ENCODE results near the gene AHDC1.

AHDC1 gene

DNA sequence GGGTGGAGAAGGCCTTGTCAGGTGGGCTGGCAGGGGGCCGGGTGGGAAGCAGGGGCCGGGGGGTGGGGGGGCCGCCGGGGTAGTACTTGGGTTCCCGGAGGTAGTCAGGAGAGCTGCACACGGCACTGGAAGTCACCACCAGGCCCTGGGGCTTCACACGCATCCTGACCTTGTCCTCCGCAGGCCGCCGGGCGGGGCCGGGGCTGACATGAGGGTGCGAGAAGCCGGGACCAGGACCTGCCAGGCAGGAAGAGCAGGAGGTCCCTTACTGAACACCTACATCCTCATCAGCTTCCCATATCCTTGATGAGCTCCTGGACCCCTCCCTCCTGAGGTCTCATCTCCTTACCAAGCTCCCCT, 52.0 kb downstream of the AHDC1 start:
- Histone ChIP-seq H3K4me3 (ENCODE audit: low read depth in 1 of 2, low read length in 2 of 2) (no peak overlapping the region), H3K9me3 (ENCODE audit: insufficient read depth, low read length, severe bottlenecking) (no peaks in the 10 kb centered on the region), H3K27ac (ENCODE audit: low read length) (no peak overlapping the region), H4K20me1 (ENCODE audit: insufficient read depth, low read length) (peaks cover 37% of the 10 kb centered on the region), H3K4me1 (ENCODE audit: insufficient read depth, low read length) (peaks cover 6% of the 10 kb centered on the region), H3K36me3 (ENCODE audit: insufficient read depth, low read length) (peaks cover 89% of the 10 kb centered on the region), H2AFZ (ENCODE audit: low read depth, low read length) (no peak overlapping the region), H3K4me2 (ENCODE audit: insufficient read depth, low read length) (no peak overlapping the region), H3K27me3 (ENCODE audit: insufficient read depth, low read length, poor library complexity) (no peaks in the 10 kb centered on the region), H3K9ac (ENCODE audit: low read depth, low read length) (no peak overlapping the region), H3K79me2 (ENCODE audit: insufficient read depth, low read length) (peaks cover 20% of the 10 kb centered on the region)
- TF ChIP-seq, protein P1, sequence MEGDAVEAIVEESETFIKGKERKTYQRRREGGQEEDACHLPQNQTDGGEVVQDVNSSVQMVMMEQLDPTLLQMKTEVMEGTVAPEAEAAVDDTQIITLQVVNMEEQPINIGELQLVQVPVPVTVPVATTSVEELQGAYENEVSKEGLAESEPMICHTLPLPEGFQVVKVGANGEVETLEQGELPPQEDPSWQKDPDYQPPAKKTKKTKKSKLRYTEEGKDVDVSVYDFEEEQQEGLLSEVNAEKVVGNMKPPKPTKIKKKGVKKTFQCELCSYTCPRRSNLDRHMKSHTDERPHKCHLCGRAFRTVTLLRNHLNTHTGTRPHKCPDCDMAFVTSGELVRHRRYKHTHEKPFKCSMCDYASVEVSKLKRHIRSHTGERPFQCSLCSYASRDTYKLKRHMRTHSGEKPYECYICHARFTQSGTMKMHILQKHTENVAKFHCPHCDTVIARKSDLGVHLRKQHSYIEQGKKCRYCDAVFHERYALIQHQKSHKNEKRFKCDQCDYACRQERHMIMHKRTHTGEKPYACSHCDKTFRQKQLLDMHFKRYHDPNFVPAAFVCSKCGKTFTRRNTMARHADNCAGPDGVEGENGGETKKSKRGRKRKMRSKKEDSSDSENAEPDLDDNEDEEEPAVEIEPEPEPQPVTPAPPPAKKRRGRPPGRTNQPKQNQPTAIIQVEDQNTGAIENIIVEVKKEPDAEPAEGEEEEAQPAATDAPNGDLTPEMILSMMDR (IDR thresholded peaks at IDR 0.05; ENCODE audit: borderline replicate concordance, extremely low read depth, low read length, poor library complexity, severe bottlenecking): no peak
- TF ChIP-seq EZH2 (IDR thresholded peaks at IDR 0.05; ENCODE audit: borderline replicate concordance, low read depth, low read length, severe bottlenecking): no peak
- DNase-seq (no peak), ATAC-seq (ENCODE audit: insufficient read depth, low read depth) (no peak)

DNA sequence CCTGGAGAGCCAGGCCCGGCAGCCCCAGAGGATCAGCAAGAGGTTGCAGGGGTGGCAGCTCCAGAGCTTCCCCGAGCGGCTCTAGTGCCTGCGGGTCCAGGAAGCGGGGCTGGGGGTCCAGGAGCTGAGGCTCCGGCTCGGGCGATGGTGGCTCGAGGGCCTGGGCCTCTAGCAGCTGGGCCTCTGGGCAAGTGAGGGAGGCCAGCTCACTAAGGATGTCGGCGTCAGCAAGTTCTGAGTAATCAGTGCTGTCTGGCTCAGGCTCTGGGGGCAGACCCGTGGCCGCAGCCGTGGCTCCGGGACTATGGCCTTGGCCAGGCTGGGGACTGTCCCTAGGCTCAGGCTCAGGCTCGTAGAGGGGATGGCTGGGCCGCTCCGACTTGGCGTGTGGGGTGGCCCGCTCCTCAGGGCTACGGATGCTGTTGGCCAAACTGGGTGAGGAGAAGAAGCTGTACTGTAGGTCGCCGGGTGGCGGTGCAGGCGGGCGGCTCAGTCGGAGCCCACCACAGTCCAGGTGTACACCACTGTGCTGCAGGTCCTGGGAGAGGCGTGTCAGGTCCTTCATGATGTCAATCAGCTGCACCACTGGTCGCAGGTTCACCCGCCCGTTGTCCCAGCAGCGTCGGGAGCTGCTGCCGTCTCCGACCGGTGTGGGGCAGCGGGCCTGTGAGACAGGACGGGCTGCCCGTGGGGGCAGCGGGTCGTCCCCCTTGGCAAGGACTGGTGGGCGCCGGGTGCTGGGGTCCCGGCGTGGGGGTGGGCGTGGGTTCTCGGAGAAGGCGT, 52.6 kb downstream of the AHDC1 start:
- H3K79me2 ChIP-seq (ENCODE audit: insufficient read depth, low read length): peaks cover 20% of the 10 kb centered on the region
- TF ChIP-seq EZH2 (IDR thresholded peaks at IDR 0.05; ENCODE audit: borderline replicate concordance, low read depth, low read length, severe bottlenecking): no peak
- peaks cover 94% of the 10 kb centered on the region for H3K36me3 ChIP-seq (ENCODE audit: insufficient read depth, low read length)
- H3K4me3 ChIP-seq (ENCODE audit: low read depth in 1 of 2, low read length in 2 of 2): no peak overlapping the region
- H4K20me1 ChIP-seq (ENCODE audit: insufficient read depth, low read length): peaks cover 38% of the 10 kb centered on the region
- no peak for ATAC-seq (ENCODE audit: insufficient read depth, low read depth)
- peaks cover 3% of the 10 kb centered on the region for H3K4me1 ChIP-seq (ENCODE audit: insufficient read depth, low read length)
- DNase-seq: no peak
- H2AFZ ChIP-seq (ENCODE audit: low read depth, low read length): no peak overlapping the region
- H3K9ac ChIP-seq (ENCODE audit: low read depth, low read length): no peak overlapping the region
- H3K9me3 ChIP-seq (ENCODE audit: insufficient read depth, low read length, severe bottlenecking): no peaks in the 10 kb centered on the region
- H3K4me2 ChIP-seq (ENCODE audit: insufficient read depth, low read length): no peak overlapping the region
- no peak overlapping the region for H3K27ac ChIP-seq (ENCODE audit: low read length)
- H3K27me3 ChIP-seq (ENCODE audit: insufficient read depth, low read length, poor library complexity): no peaks in the 10 kb centered on the region

DNA sequence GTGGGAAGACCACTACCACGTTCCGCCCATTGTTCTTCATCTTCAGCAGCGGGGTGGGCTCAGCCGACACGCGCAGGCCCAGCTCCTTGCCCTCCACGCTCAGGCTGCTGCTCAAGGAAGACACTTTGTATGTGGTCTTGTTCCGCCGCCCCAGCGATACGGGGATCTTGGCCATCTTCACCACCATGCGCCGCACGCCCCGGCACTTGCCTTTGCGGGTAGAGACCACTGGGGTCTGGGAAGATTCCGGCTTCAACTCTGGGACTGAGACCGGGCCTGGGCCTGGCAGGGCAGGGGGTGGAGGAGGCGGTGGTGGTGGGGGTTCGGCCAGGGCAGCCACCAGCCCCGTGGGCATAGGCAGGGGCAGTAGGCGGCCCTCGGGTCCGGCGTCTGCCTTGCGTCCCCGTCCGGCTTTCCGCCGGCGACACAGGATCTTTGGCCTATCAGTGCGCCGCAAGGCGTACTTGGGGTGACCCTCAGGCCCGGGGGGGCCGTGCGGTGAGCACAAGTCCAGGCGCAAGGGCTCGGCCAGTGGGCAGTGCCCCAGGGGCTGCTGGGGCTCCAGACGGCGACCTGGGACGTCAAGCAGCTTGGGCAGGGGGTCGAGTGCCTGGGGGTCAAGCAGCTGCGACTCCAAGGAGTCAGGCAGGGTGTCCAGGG, 53.3 kb downstream of the AHDC1 start:
- DNase-seq: no peak
- H3K27ac ChIP-seq (ENCODE audit: low read length): no peak overlapping the region
- peaks cover 16% of the 10 kb centered on the region for H3K79me2 ChIP-seq (ENCODE audit: insufficient read depth, low read length)
- no peak for TF ChIP-seq EZH2 (IDR thresholded peaks at IDR 0.05; ENCODE audit: borderline replicate concordance, low read depth, low read length, severe bottlenecking)
- TF ChIP-seq, protein P1 (IDR thresholded peaks at IDR 0.05; ENCODE audit: borderline replicate concordance, extremely low read depth, low read length, poor library complexity, severe bottlenecking): no peak
- ATAC-seq (ENCODE audit: insufficient read depth, low read depth): no peak
- H3K9me3 ChIP-seq (ENCODE audit: insufficient read depth, low read length, severe bottlenecking): no peaks in the 10 kb centered on the region
- H3K4me3 ChIP-seq (ENCODE audit: low read depth in 1 of 2, low read length in 2 of 2): no peak overlapping the region
- no peak overlapping the region for H2AFZ ChIP-seq (ENCODE audit: low read depth, low read length)
- no peak overlapping the region for H3K9ac ChIP-seq (ENCODE audit: low read depth, low read length)
- peaks cover 42% of the 10 kb centered on the region for H4K20me1 ChIP-seq (ENCODE audit: insufficient read depth, low read length)
- H3K36me3 ChIP-seq (ENCODE audit: insufficient read depth, low read length): peaks cover 99% of the 10 kb centered on the region
- H3K27me3 ChIP-seq (ENCODE audit: insufficient read depth, low read length, poor library complexity): no peaks in the 10 kb centered on the region
- H3K4me2 ChIP-seq (ENCODE audit: insufficient read depth, low read length): no peak overlapping the region
- no peaks in the 10 kb centered on the region for H3K4me1 ChIP-seq (ENCODE audit: insufficient read depth, low read length)

DNA sequence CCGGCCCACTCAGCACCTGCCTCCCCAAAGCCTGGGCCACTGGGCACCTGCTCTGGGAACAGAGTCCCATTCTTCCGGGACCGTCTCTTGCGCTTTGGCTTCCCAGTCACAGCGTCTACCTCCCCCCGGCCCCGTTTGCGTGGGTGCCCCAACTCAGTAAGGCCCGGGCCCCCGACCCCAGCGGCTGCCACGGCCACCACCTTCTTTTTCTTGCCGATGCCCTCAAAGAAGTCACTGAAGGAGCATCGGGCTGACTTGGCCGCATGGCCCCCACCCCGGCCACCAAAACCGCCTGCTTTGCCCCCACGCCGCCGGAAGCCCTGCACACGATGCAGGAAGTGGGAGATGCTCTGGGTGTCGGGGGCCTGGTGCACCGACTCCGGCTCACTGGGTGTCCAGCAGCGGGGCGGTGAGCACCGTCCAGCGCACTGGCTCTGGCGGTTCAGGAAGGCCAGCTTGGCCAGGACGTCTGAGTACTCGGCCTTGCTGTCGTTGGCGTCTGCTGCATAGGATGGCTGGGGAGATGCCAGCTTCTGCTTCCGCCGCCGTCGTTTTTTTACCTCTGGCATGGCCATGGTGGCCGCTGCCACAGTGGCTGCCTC, 54.0 kb downstream of the AHDC1 start:
- H4K20me1 ChIP-seq (ENCODE audit: insufficient read depth, low read length): peaks cover 39% of the 10 kb centered on the region
- H3K36me3 ChIP-seq (ENCODE audit: insufficient read depth, low read length): peaks cover 99% of the 10 kb centered on the region

More for the DNA sequence above, 54.0 kb downstream of the AHDC1 start:
- Histone ChIP-seq H3K27ac (ENCODE audit: low read length) (no peak overlapping the region), H3K4me3 (ENCODE audit: low read depth in 1 of 2, low read length in 2 of 2) (no peak overlapping the region), H2AFZ (ENCODE audit: low read depth, low read length) (no peak overlapping the region), H3K9me3 (ENCODE audit: insufficient read depth, low read length, severe bottlenecking) (no peaks in the 10 kb centered on the region), H3K27me3 (ENCODE audit: insufficient read depth, low read length, poor library complexity) (no peaks in the 10 kb centered on the region), H3K4me2 (ENCODE audit: insufficient read depth, low read length) (no peak overlapping the region), H3K4me1 (ENCODE audit: insufficient read depth, low read length) (no peaks in the 10 kb centered on the region), H3K9ac (ENCODE audit: low read depth, low read length) (no peak overlapping the region), H3K79me2 (ENCODE audit: insufficient read depth, low read length) (peaks cover 18% of the 10 kb centered on the region)
- TF ChIP-seq, protein P1 (IDR thresholded peaks at IDR 0.05; ENCODE audit: borderline replicate concordance, extremely low read depth, low read length, poor library complexity, severe bottlenecking): no peak
- no peak for TF ChIP-seq EZH2 (IDR thresholded peaks at IDR 0.05; ENCODE audit: borderline replicate concordance, low read depth, low read length, severe bottlenecking)
- DNase-seq (no peak), ATAC-seq (ENCODE audit: insufficient read depth, low read depth) (no peak)
